ENCODE measurements around the gene NUDT15.

NUDT15 gene

DNA sequence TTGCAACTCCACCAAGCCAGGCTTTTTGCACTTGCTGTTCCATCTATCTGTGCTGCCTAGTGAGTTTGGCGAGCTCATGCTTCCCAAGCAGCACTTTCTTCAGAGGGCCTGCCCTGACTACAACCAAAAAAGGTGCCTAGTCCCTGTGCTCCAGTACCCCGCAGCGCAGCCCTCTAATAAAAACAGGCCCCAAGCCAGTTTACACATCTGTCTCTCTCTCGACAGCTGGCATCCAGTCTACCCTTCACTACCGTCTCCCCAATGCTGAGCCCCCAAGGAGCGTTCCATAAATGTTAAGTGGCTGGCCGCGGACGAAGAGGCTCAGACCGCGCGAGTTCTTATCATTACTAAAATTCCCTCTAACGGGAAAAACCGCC is 56.9 kb downstream of the NUDT15 start:
- DNase-seq (ENCODE audit: low read depth), result no peak
- peak overlapping the region; percentile 95 for H3K4me3 ChIP-seq (ENCODE audit: low read depth, low read length)

- H3K4me3 ChIP-seq (ENCODE audit: low read depth, low read length), result peak within 1 kb of the TSS; percentile 95
- peak; percentile 77 for DNase-seq (ENCODE audit: low read depth)
Observed at GRCh38 chr13:48094781-48095502, 57.4 kb downstream of the NUDT15 start, which contains the start of gene MED4. MED4 (minus strand) TSS chr13:48095104; CDS start chr13:48095078, 26 bp downstream.

DNA sequence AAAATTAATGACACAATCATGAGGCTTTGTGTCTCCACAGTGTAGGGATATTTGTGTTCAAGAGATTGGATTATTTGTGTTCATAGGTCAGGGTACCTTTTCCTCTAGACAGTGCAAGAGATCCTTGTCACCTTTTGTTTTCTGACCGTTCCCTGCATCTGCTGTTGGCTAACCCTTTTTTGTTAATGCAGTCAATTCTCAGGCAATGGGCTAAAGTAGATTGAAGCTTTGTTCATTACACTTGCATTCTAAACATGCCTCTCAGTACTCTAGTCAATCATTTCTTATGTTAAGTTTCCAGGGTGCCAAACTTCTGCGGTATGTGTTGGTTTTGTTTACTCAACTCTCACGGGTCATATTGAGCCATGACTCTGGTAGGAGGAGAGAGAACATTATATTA is 59.1 kb downstream of the NUDT15 start:
- no peak for DNase-seq (ENCODE audit: low read depth)
- no peak overlapping the region for H3K4me3 ChIP-seq (ENCODE audit: low read depth, low read length)
